Measurements from ENCODE around the gene GPC2.

Gene GPC2

DNA sequence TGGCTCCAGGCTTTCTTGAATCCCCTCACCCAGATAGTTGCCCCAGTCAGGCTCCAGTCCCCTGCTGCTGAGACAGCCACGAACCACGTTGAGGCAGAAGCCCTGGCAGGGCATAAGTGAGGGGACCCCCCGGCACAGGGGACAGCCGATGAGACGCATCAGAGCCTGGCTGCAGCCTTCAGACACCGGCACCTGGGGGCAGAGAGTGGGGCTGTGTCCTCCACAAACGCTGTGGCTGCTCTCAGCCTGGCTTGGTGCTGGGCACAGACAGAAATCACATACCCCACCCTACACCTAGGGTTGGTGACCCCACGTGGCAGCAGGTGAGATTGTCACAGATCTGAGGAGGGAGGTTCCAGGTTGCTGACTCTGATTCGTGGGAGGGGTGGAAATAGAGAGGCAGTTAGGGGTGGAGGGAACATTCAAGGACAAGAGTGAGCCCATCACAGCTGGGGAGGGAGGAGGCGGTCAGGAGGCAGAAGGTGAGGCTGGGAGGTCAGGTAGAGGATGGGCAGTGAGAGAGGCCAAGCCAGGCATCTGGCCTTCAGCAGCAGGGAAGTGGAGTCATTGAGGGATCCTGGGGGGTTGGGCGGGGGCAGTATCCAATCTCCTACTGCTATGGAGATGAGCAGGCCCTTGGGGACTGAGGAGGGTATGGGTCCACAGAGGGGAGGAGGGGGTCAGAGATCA lies 3.2 kb downstream of the GPC2 start:
- peaks cover 2% of the 10 kb centered on the region; the same call in 1 of the 2 replicates for H4K20me1 ChIP-seq (ENCODE audit: insufficient read depth, low read length)
- peaks cover 18% of the 10 kb centered on the region for H3K36me3 ChIP-seq (ENCODE audit: insufficient read depth, low read length)
- H3K27ac ChIP-seq (ENCODE audit: low read length), result no peak overlapping the region
- no peak overlapping the region for H3K4me3 ChIP-seq (ENCODE audit: low read depth in 1 of 2, low read length in 2 of 2)
- DNase-seq (no peak), ATAC-seq (ENCODE audit: insufficient read depth, low read depth) (no peak)
- H3K9ac ChIP-seq (ENCODE audit: low read depth, low read length), result no peak overlapping the region
- peaks cover 6% of the 10 kb centered on the region for H3K79me2 ChIP-seq (ENCODE audit: insufficient read depth, low read length)
- H2AFZ ChIP-seq (ENCODE audit: low read depth, low read length), result no peak overlapping the region
- H3K4me1 ChIP-seq (ENCODE audit: insufficient read depth, low read length), result peaks cover 32% of the 10 kb centered on the region
- no peak for TF ChIP-seq CTCF (IDR thresholded peaks at IDR 0.05; ENCODE audit: borderline replicate concordance, extremely low read depth, low read length, poor library complexity, severe bottlenecking)
- no peak for TF ChIP-seq EZH2 (IDR thresholded peaks at IDR 0.05; ENCODE audit: borderline replicate concordance, low read depth, low read length, severe bottlenecking)
- no peaks in the 10 kb centered on the region for H3K27me3 ChIP-seq (ENCODE audit: insufficient read depth, low read length, poor library complexity)
- H3K4me2 ChIP-seq (ENCODE audit: insufficient read depth, low read length), result no peak overlapping the region
- H3K9me3 ChIP-seq (ENCODE audit: insufficient read depth, low read length, severe bottlenecking), result no peaks in the 10 kb centered on the region

DNA sequence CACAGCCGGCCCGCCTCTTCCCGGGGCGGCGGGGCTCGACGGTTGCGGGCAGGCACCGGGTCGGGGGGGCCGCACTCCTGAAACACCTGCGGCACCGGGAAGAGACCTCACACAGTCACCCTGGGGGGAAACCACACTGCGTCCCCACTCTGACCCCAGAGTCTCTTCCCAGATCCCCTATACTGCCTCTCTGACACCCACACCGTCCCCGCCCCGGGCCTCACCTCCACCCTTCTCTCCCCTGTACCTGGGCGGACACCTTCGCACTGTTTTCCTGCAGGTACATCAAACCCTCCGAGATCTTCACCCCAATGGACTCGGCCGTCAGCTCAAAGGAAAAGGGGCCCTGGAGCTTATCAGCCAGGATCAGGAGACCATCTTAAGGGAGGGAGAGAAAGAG lies 5.3 kb downstream of the GPC2 start:
- Histone ChIP-seq H4K20me1 (ENCODE audit: insufficient read depth, low read length) (peaks cover 2% of the 10 kb centered on the region; the same call in 1 of the 2 replicates), H3K9ac (ENCODE audit: low read depth, low read length) (no peak overlapping the region), H3K79me2 (ENCODE audit: insufficient read depth, low read length) (peaks cover 4% of the 10 kb centered on the region), H3K4me1 (ENCODE audit: insufficient read depth, low read length) (peaks cover 43% of the 10 kb centered on the region), H2AFZ (ENCODE audit: low read depth, low read length) (no peak overlapping the region), H3K4me2 (ENCODE audit: insufficient read depth, low read length) (no peak overlapping the region), H3K27ac (ENCODE audit: low read length) (no peak overlapping the region), H3K36me3 (ENCODE audit: insufficient read depth, low read length) (peaks cover 18% of the 10 kb centered on the region), H3K4me3 (ENCODE audit: low read depth in 1 of 2, low read length in 2 of 2) (no peak overlapping the region), H3K27me3 (ENCODE audit: insufficient read depth, low read length, poor library complexity) (peaks cover 7% of the 10 kb centered on the region), H3K9me3 (ENCODE audit: insufficient read depth, low read length, severe bottlenecking) (no peaks in the 10 kb centered on the region)
- ATAC-seq (ENCODE audit: insufficient read depth, low read depth), result no peak
- no peak for DNase-seq
- no peak for TF ChIP-seq EZH2 (IDR thresholded peaks at IDR 0.05; ENCODE audit: borderline replicate concordance, low read depth, low read length, severe bottlenecking)
- no peak for TF ChIP-seq CTCF (IDR thresholded peaks at IDR 0.05; ENCODE audit: borderline replicate concordance, extremely low read depth, low read length, poor library complexity, severe bottlenecking)

- H3K36me3 ChIP-seq (ENCODE audit: insufficient read depth, low read length), result peaks cover 18% of the 10 kb centered on the region
- H3K9me3 ChIP-seq (ENCODE audit: insufficient read depth, low read length, severe bottlenecking), result no peaks in the 10 kb centered on the region
- no peak overlapping the region for H2AFZ ChIP-seq (ENCODE audit: low read depth, low read length)
- DNase-seq (no peak), ATAC-seq (ENCODE audit: insufficient read depth, low read depth) (no peak)
- peaks cover 7% of the 10 kb centered on the region for H3K27me3 ChIP-seq (ENCODE audit: insufficient read depth, low read length, poor library complexity)
- H3K79me2 ChIP-seq (ENCODE audit: insufficient read depth, low read length), result 0 out of 2 replicates have a peak, but pooled peaks cover under 1% of the 10 kb centered on the region
- no peaks in the 10 kb centered on the region for H4K20me1 ChIP-seq (ENCODE audit: insufficient read depth, low read length)
- no peak overlapping the region for H3K4me2 ChIP-seq (ENCODE audit: insufficient read depth, low read length)
- TF ChIP-seq CTCF (IDR thresholded peaks at IDR 0.05; ENCODE audit: borderline replicate concordance, extremely low read depth, low read length, poor library complexity, severe bottlenecking) (no peak), EZH2 (IDR thresholded peaks at IDR 0.05; ENCODE audit: borderline replicate concordance, low read depth, low read length, severe bottlenecking) (no peak)
- no peak overlapping the region for H3K9ac ChIP-seq (ENCODE audit: low read depth, low read length)
- peaks cover 37% of the 10 kb centered on the region for H3K4me1 ChIP-seq (ENCODE audit: insufficient read depth, low read length)
- H3K27ac ChIP-seq (ENCODE audit: low read length), result no peak overlapping the region
- no peak overlapping the region for H3K4me3 ChIP-seq (ENCODE audit: low read depth in 1 of 2, low read length in 2 of 2)
Measured at GRCh38 chr7:100171087-100171681, 6.0 kb downstream of the GPC2 start.

Measured in DND-41 (cell line).